ENCODE measurements around the gene SMIM30.

GRCh38 chr7:113109718-113110117 is 8.6 kb downstream of the SMIM30 start:
- TF ChIP-seq CTCF (IDR thresholded peaks at IDR 0.05; ENCODE audit: low read depth, low read length) (no peak), MAX (IDR thresholded peaks at IDR 0.05; ENCODE audit: low read depth, low read length) (no peak)
